Embryonic facial prominence (tissue), 1 donor: ENCODE measurements around the gene FAM107B.

Experiments used
- DNase-seq: peaks from one replicate; pipeline ENCODE4 v3.0.0-alpha.2; 2016; ENCODE audit errors: extremely low spot score

The FAM107B gene

DNA sequence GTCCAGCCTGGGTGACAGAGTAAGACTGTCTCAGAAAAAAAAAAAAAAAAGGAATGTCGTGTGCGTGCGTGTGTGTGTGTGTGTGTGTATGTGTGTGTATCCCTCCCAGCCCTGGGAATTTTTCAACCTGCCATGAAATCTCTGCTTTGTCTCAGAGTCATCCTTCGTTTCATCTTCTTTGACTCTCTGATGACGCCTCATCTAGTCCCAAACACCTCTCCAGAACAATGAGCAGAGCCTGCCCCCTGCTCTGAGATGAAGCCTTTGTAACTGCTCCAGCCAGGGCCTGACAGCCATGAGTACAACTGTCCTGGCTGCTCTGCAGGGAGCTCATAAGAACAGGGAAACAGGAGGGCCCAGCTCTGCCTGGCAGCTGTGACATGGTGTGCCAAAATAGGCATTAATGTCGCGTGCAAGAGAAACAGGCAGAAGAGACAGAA is 149.5 kb downstream of the FAM107B start:
- DNase-seq, result no peak

DNA sequence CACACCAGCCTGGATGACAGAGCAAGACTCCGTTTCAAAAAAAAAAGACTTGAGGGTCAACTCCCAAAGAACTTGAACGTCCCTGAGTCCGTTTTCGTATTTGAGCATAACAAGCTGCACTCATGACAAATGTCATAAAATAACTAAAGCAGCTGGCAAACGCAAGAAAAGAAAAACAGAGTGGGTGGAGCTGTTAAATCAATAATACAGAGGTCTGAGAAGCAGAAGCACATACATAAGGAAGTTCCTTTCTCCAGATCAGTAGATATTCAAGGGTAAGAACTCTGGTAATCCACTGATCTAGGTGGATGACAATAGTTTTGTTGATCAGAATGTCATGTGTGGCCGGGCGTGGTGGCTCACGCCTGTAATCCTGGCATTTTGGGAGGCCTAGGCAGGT is 150.1 kb downstream of the FAM107B start:
- DNase-seq, result no peak

DNA sequence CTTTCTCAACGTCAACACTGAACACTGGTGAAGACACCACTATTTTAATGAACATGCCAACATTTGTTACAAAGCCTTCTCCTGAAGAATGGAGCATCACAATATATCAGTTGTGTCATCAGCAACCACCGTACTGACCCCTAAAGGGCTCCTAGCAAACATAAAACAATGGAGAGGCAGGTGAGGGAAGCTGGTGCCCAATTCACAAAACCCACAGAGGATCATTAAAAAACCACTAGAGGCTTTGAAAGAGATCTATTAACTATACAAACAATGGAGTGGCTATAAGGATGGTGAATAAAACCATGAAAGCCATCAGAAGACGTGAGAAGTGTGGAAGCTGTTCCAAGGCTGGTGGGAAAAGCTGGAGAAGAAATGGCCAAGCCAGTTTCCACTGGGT is 150.8 kb downstream of the FAM107B start:
- no peak for DNase-seq

DNA sequence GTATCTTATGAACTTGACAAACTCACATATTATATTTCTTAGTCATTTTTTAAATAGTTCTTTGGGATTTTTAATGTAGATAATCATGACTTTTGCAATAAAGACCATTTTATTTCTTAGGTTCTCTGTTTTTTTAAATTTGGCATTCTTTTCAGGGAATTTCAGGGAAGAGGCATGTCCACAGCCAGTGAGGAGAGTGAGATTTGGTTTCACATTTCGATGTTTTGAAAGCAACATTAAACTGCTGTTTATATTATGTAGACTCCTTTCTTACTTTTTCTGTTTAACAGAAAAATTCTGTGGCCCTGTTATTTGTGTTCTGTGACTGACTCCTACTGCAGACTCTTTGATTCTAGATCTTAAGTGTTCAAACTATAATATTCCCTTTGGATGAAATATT is 153.7 kb downstream of the FAM107B start:
- no peak for DNase-seq

DNA sequence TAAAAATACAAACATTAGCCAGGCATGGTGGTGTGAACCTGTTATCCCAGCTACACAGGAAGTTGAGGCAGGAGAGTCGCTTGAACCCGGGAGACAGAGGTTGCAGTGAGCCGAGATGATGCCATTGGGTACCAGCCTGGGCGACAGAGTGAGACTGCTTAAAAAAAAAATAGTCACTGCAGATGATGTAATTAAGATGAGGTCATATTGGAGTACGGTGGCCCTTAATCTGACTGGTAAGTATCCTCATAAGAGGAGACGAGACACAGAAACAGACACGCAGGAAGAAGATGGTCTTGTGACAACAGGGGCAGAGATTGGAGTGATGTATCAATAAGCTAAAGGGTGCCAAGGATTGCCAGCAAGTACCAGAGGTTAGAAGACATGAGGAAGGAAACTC is 156.0 kb downstream of the FAM107B start:
- DNase-seq, result no peak

DNA sequence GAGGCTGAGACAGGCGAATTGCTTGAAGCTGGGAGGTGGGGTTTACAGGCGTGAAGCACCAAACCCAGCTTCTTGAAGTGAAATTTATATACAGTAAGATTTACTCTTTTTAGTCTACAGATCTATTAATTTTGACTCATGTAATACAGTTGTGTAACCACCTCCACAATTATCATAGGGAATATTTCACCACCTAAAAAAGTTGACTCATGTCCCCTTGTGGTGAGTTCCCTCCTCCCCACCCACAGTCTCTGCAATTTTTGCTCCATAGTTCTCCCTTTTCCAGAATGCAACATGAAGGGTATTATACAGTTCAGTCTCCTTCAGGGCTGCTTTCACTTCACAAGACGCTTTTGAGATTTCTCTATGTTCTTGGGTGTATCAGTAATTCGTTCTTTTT is 156.8 kb downstream of the FAM107B start:
- no peak for DNase-seq

DNA sequence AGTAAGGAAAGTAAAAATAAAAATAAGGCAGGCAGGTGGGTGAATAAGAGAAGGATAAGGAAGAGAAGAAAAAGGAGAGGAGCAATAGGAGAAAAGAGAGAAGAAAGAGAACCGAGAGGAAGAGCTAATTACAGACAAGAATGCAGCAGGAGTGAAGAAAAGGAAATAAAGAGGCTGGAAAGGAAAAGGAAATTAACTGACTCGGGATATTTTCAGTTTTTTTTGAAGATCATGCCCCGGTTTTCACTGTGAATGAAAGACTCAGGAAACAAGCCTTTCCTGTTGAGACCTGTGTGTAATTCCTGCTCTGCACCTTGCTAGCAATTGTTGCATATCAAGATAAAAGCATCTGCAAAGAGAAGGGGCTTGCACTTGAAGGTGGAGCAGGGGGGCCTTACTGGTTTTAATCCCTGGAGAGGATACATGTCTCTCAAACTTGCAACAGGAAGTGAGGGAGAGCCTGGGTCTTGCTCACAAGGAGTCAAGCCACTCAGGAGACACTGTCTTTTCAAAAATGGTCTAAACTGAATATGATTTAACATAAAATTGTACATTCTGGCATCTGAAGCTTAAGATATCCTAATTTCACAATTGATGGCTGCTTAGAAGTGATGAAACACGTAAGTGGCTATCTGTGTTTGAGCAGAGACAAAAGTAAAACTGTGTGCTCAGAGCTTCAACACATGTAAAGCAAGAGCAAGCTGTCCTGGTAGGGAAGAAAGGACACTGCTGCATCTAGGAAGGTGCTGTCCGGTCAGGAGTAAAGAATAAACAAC is 157.6 kb downstream of the FAM107B start:
- DNase-seq, result no peak

DNA sequence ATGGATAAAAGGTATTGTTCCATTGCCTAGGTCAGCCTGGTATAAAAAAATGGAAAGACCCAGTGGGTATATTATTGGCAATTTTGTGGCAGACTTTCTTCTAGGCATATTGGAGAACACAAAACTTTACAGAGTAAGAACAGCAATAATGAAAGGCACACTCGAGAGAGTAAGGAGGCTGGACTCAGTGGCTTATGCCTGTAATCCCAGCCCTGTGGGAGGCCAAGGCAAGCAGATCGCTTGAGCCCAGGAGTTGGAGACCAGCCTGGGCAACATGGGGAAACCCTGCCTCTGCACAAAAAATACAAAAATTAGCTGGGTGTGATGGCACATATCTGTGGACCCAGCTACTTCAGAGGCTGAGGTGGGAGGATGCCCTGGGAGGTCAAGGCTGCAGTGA is 158.2 kb downstream of the FAM107B start:
- no peak for DNase-seq

DNA sequence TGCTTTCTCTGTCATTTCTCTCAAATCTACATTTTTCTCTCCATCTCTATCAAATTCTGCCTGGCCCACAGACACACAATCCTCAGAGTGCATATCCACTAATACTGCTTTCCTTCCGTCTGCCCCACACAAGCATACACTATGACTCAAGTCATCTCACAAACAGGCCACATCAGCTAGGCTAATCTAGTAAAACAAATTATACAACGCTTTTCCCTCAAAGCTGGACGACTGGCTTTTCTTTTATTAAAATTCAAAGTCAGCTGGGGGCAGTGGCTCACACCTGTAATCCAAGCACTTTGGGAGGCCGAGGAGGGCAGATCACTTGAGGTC is 161.1 kb downstream of the FAM107B start:
- DNase-seq, result no peak

DNA sequence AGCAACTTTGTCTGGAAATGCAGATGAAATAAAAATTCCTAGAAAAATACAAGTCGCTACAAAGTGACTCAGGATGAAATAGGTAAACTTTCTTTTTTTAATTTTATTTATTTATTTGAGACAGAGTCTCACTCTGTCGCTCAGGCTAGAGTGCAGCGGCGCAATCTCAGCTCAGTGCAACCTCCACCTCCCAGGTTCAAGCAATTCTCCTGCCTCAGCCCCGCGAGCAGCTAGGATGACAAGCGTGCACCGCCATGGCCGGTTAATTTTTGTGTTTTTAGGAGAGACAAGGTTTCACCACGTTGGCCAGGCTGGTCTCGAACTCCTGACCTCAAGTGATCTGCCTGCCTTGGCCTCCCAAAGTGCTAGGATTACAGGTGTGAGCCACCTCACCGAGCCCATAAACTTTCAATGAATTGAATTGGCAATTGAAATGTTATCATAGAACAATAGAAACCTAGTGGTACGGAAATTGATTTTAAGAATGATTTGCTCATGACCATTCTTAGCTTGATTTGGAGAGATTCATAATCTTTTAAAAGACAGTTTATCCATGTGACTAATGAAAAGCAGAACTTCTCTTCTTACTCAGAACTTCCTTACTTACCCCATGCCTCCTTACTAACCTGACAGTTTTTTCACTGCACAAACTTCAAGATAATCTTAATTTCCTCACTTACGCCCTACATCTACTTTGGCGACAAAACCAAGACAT is 161.7 kb downstream of the FAM107B start:
- no peak for DNase-seq

DNA sequence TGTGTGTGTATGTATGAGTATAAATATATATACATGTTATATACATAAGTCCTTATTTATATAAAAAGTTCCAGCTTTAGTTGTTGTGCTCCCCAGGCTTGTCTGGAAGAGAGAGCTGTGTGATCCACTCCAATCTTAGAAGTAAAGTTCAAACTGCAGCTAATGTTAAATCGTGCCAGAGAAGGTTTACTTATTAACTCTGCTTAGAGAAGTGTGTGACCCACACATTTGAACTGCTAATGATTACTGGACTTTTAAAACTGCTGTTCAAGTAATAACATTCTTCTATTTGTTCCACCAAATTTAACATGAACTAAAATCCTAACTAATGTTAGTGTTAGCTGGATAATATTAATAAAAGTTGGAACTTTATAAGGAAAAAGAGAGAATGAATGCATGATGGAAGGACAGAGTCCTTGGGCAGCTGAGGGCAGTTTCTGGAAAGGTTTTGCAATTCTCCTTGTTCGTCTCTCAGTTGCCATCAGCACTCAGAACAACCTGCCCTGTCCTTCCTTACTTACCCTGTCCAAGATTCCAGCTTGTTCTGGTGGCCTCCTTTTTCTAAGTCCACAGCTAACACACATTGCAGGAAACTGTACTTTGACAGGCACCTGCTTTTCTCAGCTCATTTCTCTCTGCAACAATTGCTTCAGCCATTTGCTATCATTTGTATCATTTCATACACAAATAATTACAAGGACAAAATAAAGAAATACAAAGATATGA is 162.6 kb downstream of the FAM107B start:
- DNase-seq, result no peak

DNA sequence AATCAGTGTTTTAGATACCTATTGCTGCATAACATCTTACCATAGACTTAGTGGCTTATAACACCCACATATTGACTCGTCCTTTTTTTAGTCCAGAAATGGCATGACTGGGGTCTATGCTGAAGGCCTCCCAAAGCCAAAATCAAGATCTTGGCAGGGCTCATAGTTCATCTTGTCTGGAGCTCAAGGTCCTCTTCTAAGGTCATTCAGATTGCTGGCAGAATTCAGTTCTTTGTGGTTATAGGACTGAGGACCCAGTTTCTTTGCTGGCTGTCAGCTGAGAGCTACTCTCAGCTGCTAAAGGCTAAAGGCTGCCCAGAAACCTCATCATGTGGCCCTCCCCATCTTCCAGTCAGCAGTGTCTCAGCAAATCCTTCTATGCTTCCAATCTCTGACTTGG is 165.5 kb downstream of the FAM107B start:
- DNase-seq, result no peak

DNA sequence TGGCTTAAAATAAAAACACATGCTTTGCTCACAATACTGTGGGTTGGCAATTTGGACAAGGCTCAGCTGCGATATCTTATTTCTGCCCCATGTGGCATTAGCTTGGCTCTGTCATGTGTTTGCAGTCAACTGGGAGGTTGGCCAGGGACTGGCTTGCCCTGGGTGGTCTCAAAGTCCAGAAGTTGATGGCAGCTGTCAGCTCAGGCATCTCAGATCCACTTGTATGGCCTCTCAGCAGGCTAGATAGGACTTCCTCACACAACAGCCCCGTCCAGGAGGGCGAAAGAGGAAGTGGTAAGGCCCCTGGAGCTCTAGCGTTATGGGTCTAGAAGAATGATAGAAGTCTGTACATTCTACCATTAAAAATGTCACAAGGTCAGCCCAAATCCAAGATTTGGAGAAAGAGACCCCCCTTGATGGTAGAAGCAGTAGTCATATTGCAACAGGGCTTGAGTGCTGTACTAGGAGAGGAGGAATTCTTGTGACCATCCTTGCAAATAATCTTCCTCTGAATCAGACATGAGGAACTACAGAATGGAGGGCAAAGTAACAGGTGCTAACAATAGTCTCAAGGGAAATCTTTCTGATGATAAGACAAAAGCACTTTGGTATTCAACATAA is 166.2 kb downstream of the FAM107B start:
- DNase-seq, result no peak

DNA sequence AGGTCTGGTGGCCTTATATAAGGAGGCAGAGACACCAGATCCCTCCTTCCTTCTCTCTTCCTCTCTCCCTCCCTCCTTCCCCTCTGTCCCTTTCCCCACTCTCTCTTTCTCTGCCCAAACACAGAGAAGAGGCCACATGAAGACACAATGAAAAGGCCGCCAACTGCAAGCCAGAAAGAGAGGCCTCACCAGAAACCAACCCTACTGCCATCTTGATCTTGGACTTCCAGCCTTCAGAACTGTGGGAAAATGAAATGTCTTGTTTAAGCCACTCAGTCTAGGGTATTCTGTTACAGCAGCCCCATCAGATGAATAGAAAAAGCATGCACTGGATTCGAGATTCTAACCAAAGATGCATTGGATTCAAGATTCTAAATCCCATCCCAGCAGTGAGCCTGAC is 168.1 kb downstream of the FAM107B start:
- no peak for DNase-seq

DNA sequence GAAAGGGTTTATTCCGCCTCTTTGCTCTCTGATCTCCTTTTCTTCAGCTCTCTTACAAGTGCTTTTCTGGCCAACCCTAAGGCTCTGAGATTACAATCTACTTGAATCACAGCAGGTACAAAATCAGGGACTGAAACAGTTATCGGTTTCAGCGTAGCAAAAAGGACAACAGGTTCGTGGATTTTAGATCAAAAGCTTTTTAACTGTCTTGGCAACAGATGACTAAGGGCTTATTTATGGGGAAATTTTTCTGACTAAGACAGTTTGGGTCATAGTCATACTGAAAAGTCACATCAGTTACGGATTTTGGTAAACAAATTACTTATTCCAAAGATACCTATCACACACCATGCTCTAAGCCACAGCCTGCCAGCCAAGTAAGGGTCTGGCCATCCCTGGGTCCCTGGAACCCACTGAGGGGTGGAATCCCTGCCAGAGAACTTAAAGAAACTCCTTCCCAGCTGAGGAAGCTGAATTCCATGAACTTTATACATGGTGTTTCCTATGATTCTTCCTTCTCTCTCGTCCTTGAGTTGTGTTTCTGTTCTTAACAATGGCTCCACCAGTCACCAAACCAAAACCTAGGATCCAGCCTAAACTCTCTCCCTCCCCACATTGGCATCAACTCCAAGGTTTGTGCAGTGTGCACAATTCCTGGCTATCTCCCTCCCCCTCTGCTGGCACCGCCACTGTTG is 169.3 kb downstream of the FAM107B start:
- DNase-seq, result no peak

DNA sequence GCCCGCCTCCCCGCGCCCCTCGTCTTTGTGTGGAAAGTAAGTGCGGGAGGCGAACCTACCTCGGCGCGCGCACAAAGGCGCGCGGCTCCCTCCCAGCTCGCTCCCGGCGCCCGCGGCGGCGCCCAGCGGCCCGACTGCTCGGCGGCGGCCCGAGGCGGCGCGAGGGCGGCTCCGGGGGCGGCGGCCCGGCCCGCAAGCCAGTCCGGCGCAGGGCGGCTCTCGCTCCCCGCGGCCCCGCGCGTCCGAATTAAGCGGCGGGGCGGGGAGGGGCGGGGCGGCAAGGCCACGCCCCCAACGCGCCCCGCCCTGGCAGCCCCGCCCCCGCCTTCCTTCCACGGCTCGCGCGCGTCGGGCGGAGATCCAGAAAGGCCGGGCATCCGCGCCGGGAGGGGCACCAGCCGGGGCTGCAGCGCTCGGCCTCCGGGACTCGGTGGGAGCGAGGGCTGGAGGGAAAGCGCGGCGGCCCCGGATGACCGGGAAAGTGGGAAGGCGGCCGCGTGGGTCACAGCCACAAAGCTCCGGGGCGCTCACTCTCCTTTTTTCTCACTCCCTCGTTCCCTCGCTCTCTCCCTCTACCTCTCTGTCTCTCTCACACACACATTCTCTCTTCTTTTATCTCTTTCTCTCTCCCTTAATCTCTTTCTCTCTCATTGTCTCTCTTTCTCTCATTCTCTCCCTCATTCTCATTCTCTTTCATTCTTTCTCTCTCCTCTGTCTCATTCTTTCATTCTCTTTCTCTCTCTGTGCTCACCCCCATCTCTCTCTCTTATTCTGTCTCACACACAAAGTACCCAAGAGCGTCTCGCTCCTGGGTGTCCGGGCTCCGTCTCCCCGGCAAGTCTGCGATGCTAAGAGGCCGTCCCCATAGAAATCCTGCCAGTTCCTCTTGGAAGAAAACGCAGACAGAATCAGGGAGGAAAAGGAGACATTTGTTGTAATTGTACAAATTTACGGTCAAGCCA is 170.2 kb downstream of the FAM107B start:
- DNase-seq, result peak; percentile 71

DNA sequence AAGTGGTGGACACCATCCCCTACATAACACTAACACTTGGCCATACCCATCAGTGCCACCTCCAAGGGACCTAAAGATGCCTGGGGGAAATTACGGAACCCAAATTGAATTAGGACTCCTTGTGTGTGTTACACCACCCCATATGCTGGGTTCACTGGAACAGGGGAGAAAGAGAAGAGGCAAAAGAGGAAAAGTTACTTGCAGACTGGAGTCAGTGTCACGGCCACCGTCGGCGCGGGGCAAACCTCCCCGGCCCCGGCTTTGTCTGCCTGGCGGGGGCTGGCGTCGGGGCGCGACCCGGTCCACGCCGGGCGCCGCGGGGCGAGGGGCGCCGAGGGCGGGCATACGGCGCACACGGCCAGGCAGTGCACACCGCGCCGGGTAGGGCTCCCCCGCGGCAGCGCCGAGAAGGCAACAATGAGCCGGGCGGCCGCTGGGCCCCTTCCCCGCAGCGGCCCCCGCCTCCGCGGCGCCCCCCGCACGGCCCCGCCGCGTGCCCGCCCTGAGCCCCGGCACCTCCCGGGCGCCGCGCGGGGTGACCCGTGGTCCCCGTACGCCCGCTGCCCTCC is 171.1 kb downstream of the FAM107B start:
- no peak for DNase-seq

DNA sequence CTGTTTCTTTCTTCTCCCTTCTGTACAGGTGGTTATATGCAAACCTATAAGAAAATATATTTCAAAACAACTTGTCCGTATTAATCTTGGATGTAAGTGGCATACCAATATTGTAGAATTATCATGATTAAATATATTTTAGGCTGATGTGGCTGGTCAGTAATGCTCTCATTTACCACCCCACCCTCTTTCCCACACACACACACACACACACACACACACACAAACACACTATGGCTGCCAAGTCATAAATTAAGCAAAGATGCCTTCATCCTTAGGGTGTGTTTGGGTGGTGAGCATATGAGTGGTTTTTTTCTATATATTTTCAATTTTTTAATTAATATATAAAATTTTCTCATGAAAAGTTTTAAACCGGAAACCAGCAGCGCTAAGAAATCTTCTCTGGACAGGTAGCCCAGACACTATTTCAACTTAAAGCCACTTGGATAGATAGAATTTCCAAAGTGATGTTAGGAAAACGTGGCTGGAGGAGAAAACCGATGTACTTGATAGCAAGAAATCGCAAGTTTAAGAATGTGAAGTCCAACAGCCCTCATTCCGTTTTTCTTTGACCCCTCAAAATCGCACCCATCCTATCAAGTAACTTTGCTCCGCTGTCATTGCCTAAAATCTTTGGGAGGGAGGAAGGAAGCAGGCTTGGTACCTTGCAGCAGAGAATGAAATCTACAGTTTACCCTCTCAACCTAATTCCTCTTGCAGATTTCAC is 171.7 kb downstream of the FAM107B start:
- DNase-seq, result no peak

DNA sequence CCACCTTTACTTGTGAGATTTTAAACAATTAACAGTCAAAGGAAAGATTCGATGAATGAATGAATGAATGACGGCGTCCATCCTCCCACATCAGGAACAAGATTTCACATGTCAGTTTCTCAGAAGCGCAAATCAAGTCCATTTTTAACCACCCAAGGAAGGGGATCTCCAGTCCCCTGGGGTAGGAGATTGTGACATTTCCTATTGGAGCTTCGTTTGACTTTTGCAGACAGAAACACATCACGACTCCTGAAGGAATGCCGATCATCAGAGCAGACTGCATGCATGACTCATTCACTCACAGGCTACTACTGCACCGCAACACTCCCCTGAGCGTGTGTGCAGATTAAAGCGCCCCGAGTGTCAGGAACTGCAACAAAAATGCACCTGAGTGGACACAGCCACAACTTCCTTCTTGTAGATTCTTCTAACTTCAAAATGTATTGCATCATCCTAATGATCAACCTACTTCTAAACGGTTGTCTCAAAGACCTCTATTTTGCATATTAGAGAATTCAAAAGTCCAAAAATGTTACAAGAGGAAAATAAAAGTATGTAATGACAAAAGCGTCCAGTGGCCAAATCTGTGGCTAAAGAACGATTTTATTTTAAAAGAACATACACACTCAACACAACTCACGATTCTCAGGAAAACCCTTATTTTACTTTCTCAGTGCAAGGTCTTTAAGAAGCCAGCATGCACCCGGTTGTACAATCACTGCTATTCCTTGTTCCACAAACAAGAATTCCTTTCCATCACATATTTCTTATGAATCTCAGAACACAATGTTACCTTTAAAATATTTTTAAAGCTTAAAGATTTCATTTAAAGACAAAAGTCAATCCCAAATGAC is 172.6 kb downstream of the FAM107B start:
- DNase-seq, result no peak
